Measurements from ENCODE around the gene SWSAP1.

The SWSAP1 gene

GRCh38 chr19:11355160-11356073, 19.0 kb upstream of the SWSAP1 start, which contains the start of gene PLPPR2:
PLPPR2 (plus strand) TSS chr19:11355432; CDS start chr19:11357674, 2,242 bp downstream.
- peak; percentile 87 to 89 for DNase-seq

GRCh38 chr19:11356074-11356397, 18.4 kb upstream of the SWSAP1 start:
- no peak for DNase-seq

- no peak for DNase-seq
Observed at GRCh38 chr19:11356676-11357550, 17.6 kb upstream of the SWSAP1 start.

- DNase-seq: no peak
Observed at GRCh38 chr19:11359421-11359820, 15.0 kb upstream of the SWSAP1 start.

GRCh38 chr19:11361037-11361770, 13.3 kb upstream of the SWSAP1 start:
- peak in 1 of 2 donors; percentile 46 for DNase-seq

GRCh38 chr19:11361771-11362731, 12.4 kb upstream of the SWSAP1 start:
- no peak for DNase-seq

GRCh38 chr19:11363881-11364280, 10.6 kb upstream of the SWSAP1 start:
- no peak for DNase-seq

GRCh38 chr19:11364296-11364904, 10.1 kb upstream of the SWSAP1 start:
- DNase-seq: no peak

GRCh38 chr19:11364935-11365334, 9.5 kb upstream of the SWSAP1 start:
- no peak for DNase-seq

GRCh38 chr19:11365557-11366117, 8.8 kb upstream of the SWSAP1 start:
- DNase-seq: no peak

- no peak for DNase-seq
Observed at GRCh38 chr19:11367528-11367927, 6.9 kb upstream of the SWSAP1 start.

GRCh38 chr19:11370744-11371143, 3.7 kb upstream of the SWSAP1 start:
- DNase-seq: no peak

- DNase-seq: no peak
Observed at GRCh38 chr19:11373166-11373884, 1.1 kb upstream of the SWSAP1 start.

- DNase-seq: no peak
Observed at GRCh38 chr19:11373885-11374432, 507 bp upstream of the SWSAP1 start.

GRCh38 chr19:11375143-11375948, 880 bp downstream of the SWSAP1 start:
- DNase-seq: peak; percentile 68 to 71

- no peak for DNase-seq
Observed at GRCh38 chr19:11377237-11377636, 2.8 kb downstream of the SWSAP1 start.

GRCh38 chr19:11377756-11378155, 3.3 kb downstream of the SWSAP1 start:
- no peak for DNase-seq

- DNase-seq: no peak
Observed at GRCh38 chr19:11378319-11379189, 4.1 kb downstream of the SWSAP1 start.

Data from stimulated activated CD4-positive, alpha-beta T cell treated with anti-CD3 and anti-CD28 coated beads, Interleukin-2, amount 100 ng/mL, for 24 hours (primary cell).